Adrenal gland (tissue), 12 donors: Measurements from ENCODE around the gene GNAO1. TPM values are rescaled to one million over a fixed set of nuclear protein-coding genes. Genes with fewer than 3 reads are reported as not detected.

Experiments used
- DNase-seq, 7 donors: peaks; one replicate each; pipeline ENCODE4 v3.0.0-alpha.2; 2019 to 2020
- H3K27ac ChIP-seq, 5 donors: fragments of 200-600 bp; sonication (generic) in 4 of 5; 1 replicate in 3 of 5; 2 replicates in 2 of 5; pipeline versions ENCODE4 v1.5.1 to v1.8.0; 2016 to 2020; ENCODE audit warnings: mild to moderate bottlenecking in 1 of 5
- H3K27me3 ChIP-seq: fragments of 200-600 bp; 2 replicates; pipeline ENCODE4 v1.8.0; 2021
- H3K36me3 ChIP-seq, 2 donors: fragments of 200-600 bp; replicated peaks in 1 of 2; 1 replicate in 1 of 2; 2 replicates in 1 of 2; pipeline versions ENCODE4 v1.5.1 to v1.8.0; 2018 to 2022
- H3K4me1 ChIP-seq, 2 donors: fragments of 200-600 bp; replicated peaks in 1 of 2; 1 replicate in 1 of 2; 2 replicates in 1 of 2; pipeline versions ENCODE4 v1.5.1 to v1.8.0; 2018 to 2021
- H3K4me3 ChIP-seq, 4 donors: fragments of 200-600 bp; sonication (generic) in 3 of 4; one replicate each; pipeline ENCODE4 v1.5.1; 2016 to 2018
- H3K9me3 ChIP-seq, 3 donors: fragments of 200-600 bp; sonication (generic) in 1 of 3; replicated peaks in 1 of 3; 1 replicate in 2 of 3; 2 replicates in 1 of 3; pipeline versions ENCODE4 v1.5.1 to v1.8.0; 2016 to 2021
- CTCF ChIP-seq, 6 experiments: fragments of 450-650 bp in 4 of 6; fragments of 200-600 bp in 2 of 6; sonication (generic) in 1 of 6; IDR thresholded peaks; 1 replicate in 5 of 6; 2 replicates in 1 of 6; pipeline versions ENCODE4 v1.5.1 to v1.8.0; 2016 to 2021; ENCODE audit warnings: antibody characterized with exemption in 6 of 6, mild to moderate bottlenecking in 2 of 6, moderate library complexity in 1 of 6
- POLR2A ChIP-seq, 2 donors: fragments of 450-650 bp; IDR thresholded peaks; one replicate each; pipeline ENCODE4 v1.6.1; 2017; ENCODE audit warnings: antibody characterized with exemption in 2 of 2, mild to moderate bottlenecking in 2 of 2, moderate library complexity in 1 of 2
- WGBS, 4 donors: extraction: QIAGEN DNeasy Blood & Tissue Kit in 2 of 4; methylation state at CpG; one replicate each; pipeline versions ENCODE4 v1.1.5 to v1.1.7; 2013 to 2017; 5-methylcytosine and 5-hydroxymethylcytosine counted together
- intact Hi-C, 2 donors: fragments of 100-400 bp; cut with DNase I; formaldehyde crosslinking; loops; one replicate each; pipeline versions ENCODE4 v1.14.1 to v1.15.0; 2022 to 2023
- polyA plus RNA-seq, 3 donors: library from polyadenylated mRNA; stranded (reverse); fragments of 200-250 nt in 2 of 3; fragments of 350-450 nt in 1 of 3; fragmentation: Illumina TruSeq in 1 of 3; extraction: RNeasy Lipid Tissue Mini Kit (QIAGEN cat#74804) in 1 of 3; gene quantifications; one replicate each; pipeline ENCODE4 v1.2.3, GENCODE V29; 2013 to 2014
- total RNA-seq, 9 donors: library from RNA; depleted of rRNA in 4 of 9; stranded (reverse); fragments of >200 nt in 4 of 9; fragments of 120-200 nt in 1 of 9; fragmentation: NEBNext Ultra II Directional in 1 of 9; extraction: Animal tissue kit (Norgen Biotek cat#: 25700) in 1 of 9; gene quantifications; one replicate each; pipeline versions ENCODE4 v1.1.0 to v1.2.4, GENCODE V29; 2013 to 2023
- donor health status: healthy with polysubstance abuse.
- donor health status: Bipolar disorder and iron deficiency.
- donor health status: DM: yes; HTN: yes; CAD: no.
- donor health status: DM: no; HTN: no; CAD: no.
- donor health status: DM: no; HTN: no; CAD: no.
- donor health status: DM: yes; HTN: yes; CAD: no.

GNAO1 gene
- total and polyA plus RNA-seq, 12 donors: 1.8 to 36.6 (median 5.9) TPM

GRCh38 chr16:56337858-56338325 is 146.6 kb downstream of the GNAO1 start:
- Histone ChIP-seq H3K4me3 (no peak overlapping the region), H3K36me3 (no peaks in the 10 kb centered on the region), H3K27me3 (no peaks in the 10 kb centered on the region), H3K4me1 (no peaks in the 10 kb centered on the region), H3K9me3 (no peaks in the 10 kb centered on the region), H3K27ac (no peak overlapping the region)
- intact Hi-C loops: no loop called here
- TF ChIP-seq CTCF (IDR thresholded peaks at IDR 0.05) (no peak), POLR2A (IDR thresholded peaks at IDR 0.05) (no peak)
- 87 to 91% (median 89%) methylated on average over 10 to 11 of the region's 11 CpGs for WGBS, 4 donors
- DNase-seq: no peak

DNA sequence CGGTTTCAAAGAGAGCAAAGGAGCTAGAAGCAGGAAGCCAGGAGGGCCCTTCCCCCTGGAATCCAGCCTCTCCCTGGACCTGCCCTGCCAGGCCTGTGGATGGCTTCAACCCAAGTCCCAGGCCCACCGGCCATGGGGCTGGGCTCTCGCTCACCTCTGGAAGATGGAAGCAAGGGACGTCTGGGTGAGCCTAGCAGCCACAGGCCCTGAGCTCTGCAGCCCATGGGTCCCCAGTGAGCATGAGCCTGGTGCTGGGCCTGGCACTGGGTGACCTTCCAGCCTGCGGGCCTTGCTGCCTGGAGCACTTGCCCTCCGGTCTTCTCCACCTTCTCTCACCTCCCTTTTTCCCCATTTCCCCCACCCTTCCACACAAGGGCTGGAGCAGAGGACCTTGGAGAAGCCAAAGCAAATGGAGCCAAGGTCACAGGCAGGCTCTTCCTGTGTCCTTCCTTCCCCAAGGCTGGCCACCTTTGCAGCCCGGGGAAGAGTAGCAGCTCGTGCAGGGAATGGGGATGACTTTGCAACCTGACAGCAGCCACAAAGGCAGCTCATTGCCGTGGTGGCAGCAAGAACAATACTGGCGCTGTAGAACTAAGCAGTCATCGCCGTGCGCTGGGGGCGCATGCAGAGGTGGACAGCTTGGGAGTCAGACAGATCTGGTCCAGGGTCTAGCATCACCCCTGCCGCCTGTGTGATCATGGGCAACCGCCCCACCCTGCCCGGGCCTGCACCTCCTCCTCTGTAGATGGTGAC is 147.5 kb downstream of the GNAO1 start:
- DNase-seq: no peak
- 74 to 83% (median 79%) methylated on average over 10 to 17 of the region's 17 CpGs for WGBS, 4 donors
- Histone ChIP-seq H3K27me3 (no peaks in the 10 kb centered on the region), H3K36me3 (no peaks in the 10 kb centered on the region), H3K4me3 (no peak overlapping the region), H3K4me1 (no peaks in the 10 kb centered on the region), H3K27ac (no peak overlapping the region), H3K9me3 (no peaks in the 10 kb centered on the region)
- TF ChIP-seq POLR2A (IDR thresholded peaks at IDR 0.05) (no peak), CTCF (IDR thresholded peaks at IDR 0.05) (no peak)
- intact Hi-C loops: no loop called here

GRCh38 chr16:56339431-56340195 is 148.3 kb downstream of the GNAO1 start:
- no peak for TF ChIP-seq POLR2A (IDR thresholded peaks at IDR 0.05)
- no peak for TF ChIP-seq CTCF (IDR thresholded peaks at IDR 0.05)
- 91 to 97% (median 94%) methylated on average over 5 to 17 of the region's 17 CpGs for WGBS, 4 donors
- no peaks in the 10 kb centered on the region for H3K9me3 ChIP-seq
- H3K4me3 ChIP-seq: no peak overlapping the region
- DNase-seq: no peak
- intact Hi-C loops: no loop called here
- H3K27me3 ChIP-seq: no peaks in the 10 kb centered on the region
- H3K4me1 ChIP-seq: no peaks in the 10 kb centered on the region
- H3K36me3 ChIP-seq: no peaks in the 10 kb centered on the region
- H3K27ac ChIP-seq: no peak overlapping the region

- intact Hi-C loops: no loop called here
- DNase-seq: no peak
- Histone ChIP-seq H3K4me1 (no peaks in the 10 kb centered on the region), H3K27me3 (no peaks in the 10 kb centered on the region), H3K9me3 (no peaks in the 10 kb centered on the region), H3K36me3 (no peaks in the 10 kb centered on the region), H3K4me3 (no peak overlapping the region), H3K27ac (no peak overlapping the region)
- 91 to 96% (median 94%) methylated on average over 20 to 23 of the region's 23 CpGs for WGBS, 4 donors
- TF ChIP-seq POLR2A (IDR thresholded peaks at IDR 0.05) (no peak), CTCF (IDR thresholded peaks at IDR 0.05) (no peak)
Measured at GRCh38 chr16:56340416-56340815, 149.1 kb downstream of the GNAO1 start.
